ENCODE measurements around the gene SYTL3. TPM values are rescaled to one million over a fixed set of nuclear protein-coding genes. Genes with fewer than 3 reads are reported as not detected.

The SYTL3 gene
- total and polyA plus RNA-seq, 10 of the 15 experiments (the other 5 are each of a cell fraction or from before 2014, with no cell fraction given) = 3.3 to 12.1 (median 6.9) TPM

DNA sequence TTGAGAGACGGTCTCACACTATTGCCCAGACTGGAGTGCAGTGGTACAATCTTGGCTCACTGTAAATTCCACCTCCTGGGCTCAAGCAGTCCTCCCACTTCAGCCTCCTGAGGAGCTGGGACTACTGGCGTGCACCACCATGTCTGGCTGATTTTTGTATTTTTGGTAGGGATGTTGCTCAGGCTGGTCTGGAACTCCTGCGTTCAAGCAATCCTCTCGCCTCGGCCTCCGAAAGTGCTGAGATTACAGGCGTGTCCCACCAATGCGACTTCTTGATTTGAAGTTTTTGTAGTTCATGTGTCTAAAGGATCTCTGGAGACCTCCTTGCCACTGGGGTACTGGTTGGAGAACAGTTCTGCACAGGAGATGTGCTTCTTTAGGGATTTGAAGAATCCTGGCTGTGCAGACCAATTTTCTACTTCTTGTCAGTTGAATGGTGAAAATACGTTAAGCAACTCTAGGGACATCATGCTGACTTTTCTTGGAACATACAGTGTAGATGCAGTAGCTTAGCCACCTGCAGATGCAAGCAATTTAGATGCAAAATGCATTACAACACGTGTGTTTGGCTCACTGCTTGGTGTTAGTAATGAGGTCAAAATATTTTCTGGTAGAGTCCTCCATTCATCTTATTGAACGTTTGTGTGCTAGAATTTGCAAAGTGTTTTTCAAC is 28.2 kb downstream of the SYTL3 start (continued):
- TF ChIP-seq CEBPZ (IDR thresholded peaks at IDR 0.05; ENCODE audit: low read depth, low read length) (no peak), CREB1 (IDR thresholded peaks at IDR 0.05; ENCODE audit: low read depth) (no peak), RBBP5 (conservative IDR thresholded peaks at IDR 0.05) (no peak), FOXK2 (IDR thresholded peaks at IDR 0.05) (no peak), BMI1 (IDR thresholded peaks at IDR 0.05; ENCODE audit: borderline replicate concordance) (no peak), NFXL1 (IDR thresholded peaks at IDR 0.05; ENCODE audit: borderline replicate concordance) (no peak), EGR1 (IDR thresholded peaks at IDR 0.05; ENCODE audit: borderline replicate concordance in 1 of 2, low read depth in 2 of 2, low read length in 2 of 2) (no peak), HDAC2 (IDR thresholded peaks at IDR 0.05) (no peak)
- TF ChIP-seq, protein P1, sequence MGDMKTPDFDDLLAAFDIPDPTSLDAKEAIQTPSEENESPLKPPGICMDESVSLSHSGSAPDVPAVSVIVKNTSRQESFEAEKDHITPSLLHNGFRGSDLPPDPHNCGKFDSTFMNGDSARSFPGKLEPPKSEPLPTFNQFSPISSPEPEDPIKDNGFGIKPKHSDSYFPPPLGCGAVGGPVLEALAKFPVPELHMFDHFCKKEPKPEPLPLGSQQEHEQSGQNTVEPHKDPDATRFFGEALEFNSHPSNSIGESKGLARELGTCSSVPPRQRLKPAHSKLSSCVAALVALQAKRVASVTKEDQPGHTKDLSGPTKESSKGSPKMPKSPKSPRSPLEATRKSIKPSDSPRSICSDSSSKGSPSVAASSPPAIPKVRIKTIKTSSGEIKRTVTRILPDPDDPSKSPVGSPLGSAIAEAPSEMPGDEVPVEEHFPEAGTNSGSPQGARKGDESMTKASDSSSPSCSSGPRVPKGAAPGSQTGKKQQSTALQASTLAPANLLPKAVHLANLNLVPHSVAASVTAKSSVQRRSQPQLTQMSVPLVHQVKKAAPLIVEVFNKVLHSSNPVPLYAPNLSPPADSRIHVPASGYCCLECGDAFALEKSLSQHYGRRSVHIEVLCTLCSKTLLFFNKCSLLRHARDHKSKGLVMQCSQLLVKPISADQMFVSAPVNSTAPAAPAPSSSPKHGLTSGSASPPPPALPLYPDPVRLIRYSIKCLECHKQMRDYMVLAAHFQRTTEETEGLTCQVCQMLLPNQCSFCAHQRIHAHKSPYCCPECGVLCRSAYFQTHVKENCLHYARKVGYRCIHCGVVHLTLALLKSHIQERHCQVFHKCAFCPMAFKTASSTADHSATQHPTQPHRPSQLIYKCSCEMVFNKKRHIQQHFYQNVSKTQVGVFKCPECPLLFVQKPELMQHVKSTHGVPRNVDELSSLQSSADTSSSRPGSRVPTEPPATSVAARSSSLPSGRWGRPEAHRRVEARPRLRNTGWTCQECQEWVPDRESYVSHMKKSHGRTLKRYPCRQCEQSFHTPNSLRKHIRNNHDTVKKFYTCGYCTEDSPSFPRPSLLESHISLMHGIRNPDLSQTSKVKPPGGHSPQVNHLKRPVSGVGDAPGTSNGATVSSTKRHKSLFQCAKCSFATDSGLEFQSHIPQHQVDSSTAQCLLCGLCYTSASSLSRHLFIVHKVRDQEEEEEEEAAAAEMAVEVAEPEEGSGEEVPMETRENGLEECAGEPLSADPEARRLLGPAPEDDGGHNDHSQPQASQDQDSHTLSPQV (IDR thresholded peaks at IDR 0.05) = no peak

Measured in GM12878 (cell line).